GM18909 (cell line): ENCODE data around the gene RTP5.
"Not testable (repeated sequence)": the region's sequence is repeated elsewhere in the genome, so short reads cannot be mapped to it uniquely, and the experiment has no call there.

Experiments used
- ATAC-seq: cut with Tn5 transposase; IDR thresholded peaks from one replicate; pipeline ENCODE4 v1.9.1; 2021; ENCODE audit warnings: mild to moderate bottlenecking; ENCODE audit not compliant: unreplicated experiment, poor library complexity

Gene RTP5

DNA sequence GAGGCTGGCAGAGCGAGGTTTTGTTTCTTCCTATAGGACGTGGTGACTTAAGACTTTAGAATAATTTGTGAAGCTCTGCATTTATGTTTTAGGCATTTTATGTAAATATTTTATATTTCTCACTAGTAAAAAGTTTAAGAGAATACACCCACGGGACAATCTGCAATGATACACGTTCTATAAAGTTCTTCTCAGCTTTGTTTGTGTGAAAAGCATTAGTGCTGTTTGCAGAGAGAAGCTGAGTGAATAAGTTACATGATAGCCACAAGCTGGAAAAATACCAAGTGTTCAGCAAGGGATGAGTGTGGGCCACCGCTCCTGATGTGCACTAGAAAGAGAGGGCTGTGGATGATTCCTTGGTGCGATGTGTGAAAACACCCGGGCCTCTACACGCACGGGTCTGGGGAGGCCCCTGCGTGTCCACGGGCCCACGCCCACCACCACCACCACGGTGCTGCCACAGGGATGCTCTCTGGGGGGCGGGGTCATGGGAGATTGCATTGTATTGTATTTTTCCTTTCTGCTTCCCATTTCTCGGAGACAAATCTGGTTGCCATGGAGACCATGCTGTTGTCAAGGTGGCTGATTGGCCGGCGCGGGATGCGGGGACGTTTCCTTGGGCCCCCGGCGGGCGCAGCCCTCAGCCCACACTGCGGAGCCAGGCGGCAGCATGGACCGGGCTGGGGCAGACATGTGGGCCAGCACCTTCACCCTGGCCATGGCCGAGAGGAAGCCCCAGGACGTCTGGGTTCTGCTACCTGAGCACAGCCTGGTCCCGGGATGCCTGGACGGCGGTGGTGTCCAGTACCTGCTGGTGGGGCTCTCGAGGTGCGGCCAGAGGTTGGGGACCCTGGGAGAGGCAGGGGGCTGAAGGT is at the start of gene RTP5:
RTP5 (plus strand) TSS at position 643 of the 875 bp plus-strand sequence; CDS start at position 671, 28 bp downstream.
- no peak for ATAC-seq

DNA sequence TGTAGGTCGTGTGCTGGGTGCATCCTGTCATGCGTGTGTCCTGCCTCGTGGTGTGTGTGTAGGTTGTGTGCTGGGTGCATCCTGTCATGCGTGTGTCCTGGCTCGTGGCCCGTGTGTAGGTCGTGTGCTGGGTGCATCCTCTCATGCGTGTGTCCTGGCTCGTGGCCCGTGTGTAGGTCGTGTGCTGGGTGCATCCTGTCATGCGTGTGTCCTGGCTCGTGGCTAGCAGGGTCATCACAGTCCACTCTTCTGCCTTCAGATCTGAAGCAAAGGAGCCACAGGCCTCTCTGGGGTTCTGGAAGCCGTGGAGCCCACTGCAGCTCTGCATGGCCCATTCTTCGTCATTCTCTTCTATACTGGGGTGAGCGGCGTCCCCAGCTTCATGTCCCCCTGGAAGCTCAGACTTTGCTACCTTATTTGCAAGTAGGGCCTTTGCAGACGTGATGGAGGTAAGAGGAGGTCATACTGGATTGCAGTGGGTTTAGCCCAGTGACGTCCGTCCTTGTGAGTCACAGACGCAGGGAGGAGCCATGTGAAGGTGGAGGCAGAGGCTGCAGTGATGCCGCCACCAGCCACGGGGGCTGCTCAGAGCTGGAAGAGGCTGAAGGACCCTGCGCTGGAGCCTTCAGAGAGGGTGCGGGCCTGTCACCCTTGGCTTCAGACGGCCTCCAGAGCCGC is 49.4 kb upstream of the RTP5 start:
- not testable (repeated sequence) for ATAC-seq

DNA sequence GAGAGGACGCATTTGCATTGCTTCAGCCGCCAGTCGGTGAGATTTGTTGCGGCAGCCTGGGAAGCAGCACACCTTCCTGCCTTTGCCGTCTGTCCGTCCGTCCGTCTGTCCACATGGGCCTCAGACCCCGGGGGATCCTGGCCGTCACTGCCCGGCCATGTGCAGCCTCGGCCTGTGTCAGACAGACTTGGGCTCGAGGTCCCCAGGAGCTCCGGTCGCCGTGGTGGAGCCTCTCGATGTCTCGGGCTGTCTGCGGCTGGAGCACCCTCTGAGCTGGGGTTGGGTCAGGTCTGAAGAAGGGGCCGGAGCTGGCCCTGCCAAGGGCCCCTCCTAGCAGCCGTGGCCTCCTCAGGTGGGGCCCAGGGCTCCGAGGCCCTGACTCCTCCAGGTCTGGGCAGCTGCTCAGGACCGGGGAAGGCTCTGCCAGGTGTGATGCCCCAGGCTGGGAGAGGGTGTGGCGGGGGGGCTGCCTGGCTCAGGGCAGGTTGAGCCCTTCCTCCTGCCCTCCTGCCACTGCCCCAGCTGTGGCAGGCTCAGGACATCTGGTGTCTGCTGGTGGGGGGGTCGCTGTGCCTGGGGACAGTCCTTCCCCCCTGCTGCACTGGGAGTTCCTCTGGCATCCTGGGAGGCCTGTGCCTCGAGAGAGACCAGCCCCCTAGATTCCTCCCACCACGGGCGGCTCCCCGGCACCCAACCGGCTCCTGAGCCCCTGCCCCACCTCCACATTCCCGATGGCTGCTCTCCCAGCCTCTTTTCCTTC is 48.7 kb upstream of the RTP5 start:
- no peak for ATAC-seq

DNA sequence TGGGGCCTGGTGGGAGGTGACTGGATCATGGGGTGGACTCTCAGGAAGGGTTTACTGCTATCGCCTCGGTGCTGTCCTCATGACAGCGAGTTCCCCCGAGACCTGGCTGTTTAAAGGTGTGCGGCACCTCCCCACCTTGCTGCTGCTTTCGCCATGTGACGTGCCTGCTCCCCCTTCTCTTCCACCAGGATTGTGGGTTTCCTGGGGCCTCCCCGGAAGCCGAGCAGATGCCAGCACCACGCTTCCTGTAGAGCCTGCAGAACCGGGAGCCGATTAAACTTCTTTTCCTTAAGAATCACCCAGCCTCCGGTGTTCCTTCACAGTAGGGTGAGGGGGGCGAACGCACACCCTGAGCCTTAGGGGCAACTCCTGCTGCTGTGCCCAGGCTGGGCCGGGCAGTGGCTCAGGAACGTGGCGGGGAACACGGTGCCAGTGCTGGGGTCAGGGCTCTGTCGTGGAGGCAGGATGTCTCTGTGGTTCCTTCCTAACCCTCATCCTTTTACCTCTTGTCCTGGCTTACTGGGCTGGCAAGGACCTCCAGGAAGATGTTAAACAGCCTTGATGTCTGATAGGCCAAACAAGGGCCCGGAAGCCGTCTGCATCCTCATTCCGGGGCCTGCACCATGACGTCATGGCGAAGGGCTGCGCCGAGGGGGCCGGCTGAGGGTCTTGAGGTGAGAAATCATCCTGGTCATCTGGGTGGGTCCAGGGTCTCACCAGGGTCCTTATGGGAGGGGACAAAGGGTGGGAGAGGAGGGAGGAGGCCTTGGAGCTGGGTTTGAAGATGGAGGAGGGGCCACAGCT is 47.9 kb upstream of the RTP5 start:
- ATAC-seq, result no peak

DNA sequence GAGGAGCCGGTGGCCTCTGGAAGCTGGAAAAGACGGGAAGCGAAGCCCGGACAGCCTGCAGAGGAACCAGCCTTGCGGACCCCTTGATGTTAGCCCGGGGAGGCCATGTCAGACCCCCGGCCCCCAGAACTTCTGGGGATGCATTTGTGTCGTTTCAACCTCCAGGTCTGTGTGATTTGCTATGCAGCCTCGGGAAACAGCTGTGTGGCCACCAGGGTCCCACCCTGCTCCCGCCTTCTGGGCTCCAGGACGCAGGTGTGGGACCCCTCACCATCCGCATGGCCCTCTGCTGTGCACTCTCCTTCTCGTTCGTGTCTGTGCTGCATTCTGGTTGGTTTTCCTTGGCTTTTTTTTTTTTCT is 47.3 kb upstream of the RTP5 start:
- no peak for ATAC-seq

GRCh38 chr2:241823531-241824437 is 45.7 kb upstream of the RTP5 start:
- not testable (repeated sequence) for ATAC-seq

GRCh38 chr2:241827394-241827793 is 42.1 kb upstream of the RTP5 start:
- ATAC-seq, result no peak

DNA sequence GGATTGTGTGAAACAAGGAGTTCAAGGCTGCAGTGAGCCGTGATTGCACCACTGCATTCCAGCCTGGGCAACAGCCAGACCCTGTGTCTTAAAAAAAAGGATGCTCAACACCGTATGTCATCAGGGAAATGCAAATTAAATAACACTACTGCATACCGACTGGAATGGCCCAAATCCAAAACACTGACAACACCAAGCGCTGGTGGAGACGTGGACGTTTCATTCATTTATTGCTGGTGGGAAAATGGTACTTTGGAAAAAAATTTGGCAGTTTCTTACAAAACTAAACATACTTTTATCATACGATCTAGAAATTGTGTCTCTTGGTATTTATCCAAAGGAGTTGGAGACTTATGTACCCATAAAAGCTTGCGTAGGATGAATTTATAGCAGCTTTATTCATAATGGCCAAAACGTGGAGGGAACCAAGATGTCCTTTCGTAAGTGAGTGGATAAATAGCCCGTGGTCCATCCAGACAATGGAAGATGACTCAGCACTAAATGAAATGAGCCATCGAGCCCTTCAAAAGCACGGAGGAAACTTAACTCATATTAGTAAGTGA is 36.3 kb upstream of the RTP5 start:
- ATAC-seq, result no peak

DNA sequence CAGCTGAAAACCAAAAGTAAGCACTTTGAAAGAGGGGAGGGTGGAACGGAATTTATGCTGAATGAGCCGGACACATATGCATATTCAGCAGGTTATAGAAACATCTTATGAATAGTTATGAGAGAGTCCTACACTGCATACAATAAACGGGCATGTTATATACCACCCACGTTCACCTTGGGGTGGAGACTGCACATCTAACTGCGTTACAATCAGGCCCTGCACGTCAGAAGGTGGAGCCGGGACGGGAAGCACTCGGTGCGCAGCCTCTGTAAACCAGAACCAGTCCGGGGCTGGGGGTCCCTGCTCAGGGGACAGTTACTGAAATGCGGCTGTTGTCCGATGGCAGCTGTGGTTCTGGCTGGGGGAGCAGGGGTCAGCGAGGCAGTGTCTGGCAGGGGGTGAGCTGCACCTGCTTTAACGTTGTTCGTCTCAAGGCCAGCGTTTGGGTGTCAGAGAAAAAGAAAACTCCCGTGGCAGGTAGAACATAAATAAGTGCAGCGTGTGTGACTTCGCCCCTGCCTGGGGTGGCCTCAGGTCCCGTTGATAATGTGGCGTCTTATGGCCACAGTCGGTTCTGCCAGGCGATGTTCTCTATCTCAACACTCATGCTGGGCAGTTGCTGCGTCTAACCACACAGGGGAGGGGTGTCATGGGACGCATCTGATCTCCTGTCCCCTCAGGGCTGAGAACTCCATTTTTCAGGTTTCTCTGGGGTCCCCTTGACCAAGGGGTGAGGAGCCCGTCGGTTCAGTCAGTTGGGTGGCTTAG is 35.6 kb upstream of the RTP5 start:
- ATAC-seq, result not testable (repeated sequence)

DNA sequence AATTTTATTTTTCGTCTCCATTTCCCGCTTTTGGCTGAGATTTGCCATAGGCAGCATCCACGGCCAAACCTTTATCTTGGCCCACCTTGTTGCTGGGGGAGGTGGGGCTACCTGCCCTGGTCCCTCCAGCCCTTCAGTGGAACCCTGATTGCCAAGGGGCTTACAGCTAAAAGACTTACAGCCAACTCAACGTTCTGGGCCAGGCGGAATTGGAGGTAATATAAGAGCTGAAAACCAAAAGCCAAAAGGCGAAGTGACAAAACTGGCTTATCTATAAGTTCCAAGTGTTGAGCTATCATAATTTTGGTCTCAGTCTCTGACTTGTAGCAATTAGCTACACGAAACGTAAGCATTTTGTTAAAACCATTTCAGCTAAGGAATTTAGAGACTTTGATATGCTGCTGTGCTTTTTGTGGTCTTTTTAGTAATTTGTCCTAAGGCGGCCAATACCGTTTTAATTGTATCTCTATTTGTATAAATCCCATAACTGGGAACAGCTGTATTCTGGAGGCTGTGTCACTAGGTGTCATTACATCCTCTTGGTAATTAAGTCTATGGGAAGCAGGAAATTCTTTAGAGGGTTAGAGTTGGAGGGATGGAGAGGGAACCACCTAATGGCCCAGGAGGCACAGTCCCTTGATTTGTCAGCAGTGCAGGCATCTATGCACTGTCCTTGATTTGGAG is 34.9 kb upstream of the RTP5 start:
- ATAC-seq, result no peak

DNA sequence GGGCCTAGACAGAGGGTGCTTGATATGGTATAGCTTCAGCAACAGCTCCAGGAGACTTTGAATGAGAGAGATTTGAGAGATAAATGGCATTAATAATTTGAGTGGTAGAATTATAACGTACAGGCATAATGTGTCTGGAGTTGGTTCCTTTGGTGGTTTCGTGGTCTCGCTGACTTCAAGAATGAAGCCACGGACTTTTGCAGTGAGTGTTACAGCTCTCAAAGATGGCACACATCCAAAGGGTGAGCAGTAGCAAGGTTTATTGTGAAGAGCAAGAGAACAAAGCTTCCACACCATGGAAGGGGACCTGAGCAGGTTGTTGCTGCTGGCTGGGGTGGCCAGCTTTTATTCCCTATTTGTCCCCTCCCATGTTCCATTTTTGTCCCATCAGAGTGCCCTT is 33.9 kb upstream of the RTP5 start:
- no peak for ATAC-seq

GRCh38 chr2:241836292-241836691 is 33.2 kb upstream of the RTP5 start:
- no peak for ATAC-seq

DNA sequence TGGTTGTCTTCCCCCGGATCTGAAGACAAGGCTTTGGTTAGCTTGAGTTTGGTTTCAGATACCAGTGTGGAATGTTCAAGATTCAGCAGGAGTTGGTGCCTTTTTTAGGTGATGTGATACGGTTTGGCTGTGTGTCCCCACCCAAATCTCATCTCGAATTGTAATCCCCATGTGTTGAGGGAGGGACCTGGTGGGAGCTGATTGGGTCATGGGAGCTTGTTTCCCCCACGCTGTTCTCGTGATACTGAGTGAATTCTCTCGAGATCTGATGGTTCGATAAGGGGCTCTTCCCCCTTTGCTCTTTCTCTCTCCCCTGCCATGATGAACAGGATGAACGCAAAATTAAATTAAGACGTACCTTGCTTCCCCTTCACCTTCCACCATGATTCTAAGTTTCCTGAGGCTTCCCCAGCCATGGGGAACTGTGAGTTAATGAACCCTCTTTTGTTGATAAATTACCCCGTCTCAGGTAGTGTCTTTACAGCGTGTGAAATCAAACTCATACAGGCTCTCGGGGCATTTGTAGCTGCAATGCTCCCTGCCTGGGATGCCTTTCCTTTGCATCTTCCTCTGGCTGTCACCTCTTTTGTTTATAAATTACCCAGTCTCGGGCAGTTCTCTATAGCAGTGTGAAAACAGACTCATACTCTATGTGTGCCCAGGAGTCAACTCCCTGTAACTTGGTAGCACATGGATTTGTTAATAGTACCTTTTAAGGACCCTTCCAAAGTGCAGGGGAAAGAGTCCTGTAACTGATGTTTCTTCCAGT is 32.1 kb upstream of the RTP5 start:
- no peak for ATAC-seq

- ATAC-seq, result no peak
Observed at GRCh38 chr2:241841181-241842066, 28.1 kb upstream of the RTP5 start.

GRCh38 chr2:241842067-241842415 is 27.5 kb upstream of the RTP5 start:
- no peak for ATAC-seq

- peak; percentile 57 for ATAC-seq
Observed at GRCh38 chr2:241842620-241843211, 26.8 kb upstream of the RTP5 start.
